ENCODE measurements around the gene LRP5. TPM values are rescaled to one million over a fixed set of nuclear protein-coding genes. Genes with fewer than 3 reads are reported as not detected.

The LRP5 gene
- total and polyA plus RNA-seq, 2 experiments from 2014 or later = 26.9 to 51.1 TPM

DNA sequence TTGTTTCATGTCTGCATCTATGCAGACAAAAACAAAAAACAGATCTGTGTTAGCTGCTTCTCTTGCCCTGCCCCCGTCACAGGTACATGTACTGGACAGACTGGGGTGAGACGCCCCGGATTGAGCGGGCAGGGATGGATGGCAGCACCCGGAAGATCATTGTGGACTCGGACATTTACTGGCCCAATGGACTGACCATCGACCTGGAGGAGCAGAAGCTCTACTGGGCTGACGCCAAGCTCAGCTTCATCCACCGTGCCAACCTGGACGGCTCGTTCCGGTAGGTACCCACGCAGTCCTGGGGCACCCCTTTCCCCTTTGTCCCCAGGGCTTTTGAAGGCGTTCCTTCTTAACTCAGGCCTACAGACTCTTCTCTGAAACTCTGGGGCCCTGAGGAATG is 45.2 kb downstream of the LRP5 start:
- Histone ChIP-seq H3K4me3 (no peak overlapping the region), H4K20me1 (replicated peaks; ENCODE audit: insufficient read depth) (no peaks in the 10 kb centered on the region; the same call in none of the 2 replicates), H3F3A (replicated peaks; ENCODE audit: low read depth) (0 out of 2 replicates have a peak, but pooled peaks cover 2% of the 10 kb centered on the region), H3K27me3 (ENCODE audit: insufficient read depth) (no peaks in the 10 kb centered on the region), H2AFZ (no peak overlapping the region), H3K79me2 (replicated peaks; ENCODE audit: insufficient read depth) (no peaks in the 10 kb centered on the region; the same call in 1 of the 2 replicates), H3K4me2 (no peak overlapping the region), H3K4me1 (ENCODE audit: insufficient read depth) (peaks cover 3% of the 10 kb centered on the region; the same call in 1 of the 2 replicates), H3K9me2 (ENCODE audit: insufficient read depth) (no peaks in the 10 kb centered on the region), H3K36me3 (ENCODE audit: insufficient read depth) (no peaks in the 10 kb centered on the region; the same call in 1 of the 2 replicates), H3K27ac (ENCODE audit: low read depth) (no peak overlapping the region)
- H3K4me1 Mint-ChIP-seq = peaks cover 13% of the 10 kb centered on the region
- ATAC-seq (no peak), DNase-seq (ENCODE audit: low spot score) (no peak)
- H3K27ac Mint-ChIP-seq = no peak overlapping the region
- peaks cover 48% of the 10 kb centered on the region for H3K36me3 Mint-ChIP-seq (ENCODE audit: low read depth)
- no peak overlapping the region for H3K4me3 Mint-ChIP-seq
- TF ChIP-seq, protein P1, sequence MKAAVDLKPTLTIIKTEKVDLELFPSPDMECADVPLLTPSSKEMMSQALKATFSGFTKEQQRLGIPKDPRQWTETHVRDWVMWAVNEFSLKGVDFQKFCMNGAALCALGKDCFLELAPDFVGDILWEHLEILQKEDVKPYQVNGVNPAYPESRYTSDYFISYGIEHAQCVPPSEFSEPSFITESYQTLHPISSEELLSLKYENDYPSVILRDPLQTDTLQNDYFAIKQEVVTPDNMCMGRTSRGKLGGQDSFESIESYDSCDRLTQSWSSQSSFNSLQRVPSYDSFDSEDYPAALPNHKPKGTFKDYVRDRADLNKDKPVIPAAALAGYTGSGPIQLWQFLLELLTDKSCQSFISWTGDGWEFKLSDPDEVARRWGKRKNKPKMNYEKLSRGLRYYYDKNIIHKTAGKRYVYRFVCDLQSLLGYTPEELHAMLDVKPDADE (IDR thresholded peaks at IDR 0.05) = no peak
- TF ChIP-seq, protein P2, sequence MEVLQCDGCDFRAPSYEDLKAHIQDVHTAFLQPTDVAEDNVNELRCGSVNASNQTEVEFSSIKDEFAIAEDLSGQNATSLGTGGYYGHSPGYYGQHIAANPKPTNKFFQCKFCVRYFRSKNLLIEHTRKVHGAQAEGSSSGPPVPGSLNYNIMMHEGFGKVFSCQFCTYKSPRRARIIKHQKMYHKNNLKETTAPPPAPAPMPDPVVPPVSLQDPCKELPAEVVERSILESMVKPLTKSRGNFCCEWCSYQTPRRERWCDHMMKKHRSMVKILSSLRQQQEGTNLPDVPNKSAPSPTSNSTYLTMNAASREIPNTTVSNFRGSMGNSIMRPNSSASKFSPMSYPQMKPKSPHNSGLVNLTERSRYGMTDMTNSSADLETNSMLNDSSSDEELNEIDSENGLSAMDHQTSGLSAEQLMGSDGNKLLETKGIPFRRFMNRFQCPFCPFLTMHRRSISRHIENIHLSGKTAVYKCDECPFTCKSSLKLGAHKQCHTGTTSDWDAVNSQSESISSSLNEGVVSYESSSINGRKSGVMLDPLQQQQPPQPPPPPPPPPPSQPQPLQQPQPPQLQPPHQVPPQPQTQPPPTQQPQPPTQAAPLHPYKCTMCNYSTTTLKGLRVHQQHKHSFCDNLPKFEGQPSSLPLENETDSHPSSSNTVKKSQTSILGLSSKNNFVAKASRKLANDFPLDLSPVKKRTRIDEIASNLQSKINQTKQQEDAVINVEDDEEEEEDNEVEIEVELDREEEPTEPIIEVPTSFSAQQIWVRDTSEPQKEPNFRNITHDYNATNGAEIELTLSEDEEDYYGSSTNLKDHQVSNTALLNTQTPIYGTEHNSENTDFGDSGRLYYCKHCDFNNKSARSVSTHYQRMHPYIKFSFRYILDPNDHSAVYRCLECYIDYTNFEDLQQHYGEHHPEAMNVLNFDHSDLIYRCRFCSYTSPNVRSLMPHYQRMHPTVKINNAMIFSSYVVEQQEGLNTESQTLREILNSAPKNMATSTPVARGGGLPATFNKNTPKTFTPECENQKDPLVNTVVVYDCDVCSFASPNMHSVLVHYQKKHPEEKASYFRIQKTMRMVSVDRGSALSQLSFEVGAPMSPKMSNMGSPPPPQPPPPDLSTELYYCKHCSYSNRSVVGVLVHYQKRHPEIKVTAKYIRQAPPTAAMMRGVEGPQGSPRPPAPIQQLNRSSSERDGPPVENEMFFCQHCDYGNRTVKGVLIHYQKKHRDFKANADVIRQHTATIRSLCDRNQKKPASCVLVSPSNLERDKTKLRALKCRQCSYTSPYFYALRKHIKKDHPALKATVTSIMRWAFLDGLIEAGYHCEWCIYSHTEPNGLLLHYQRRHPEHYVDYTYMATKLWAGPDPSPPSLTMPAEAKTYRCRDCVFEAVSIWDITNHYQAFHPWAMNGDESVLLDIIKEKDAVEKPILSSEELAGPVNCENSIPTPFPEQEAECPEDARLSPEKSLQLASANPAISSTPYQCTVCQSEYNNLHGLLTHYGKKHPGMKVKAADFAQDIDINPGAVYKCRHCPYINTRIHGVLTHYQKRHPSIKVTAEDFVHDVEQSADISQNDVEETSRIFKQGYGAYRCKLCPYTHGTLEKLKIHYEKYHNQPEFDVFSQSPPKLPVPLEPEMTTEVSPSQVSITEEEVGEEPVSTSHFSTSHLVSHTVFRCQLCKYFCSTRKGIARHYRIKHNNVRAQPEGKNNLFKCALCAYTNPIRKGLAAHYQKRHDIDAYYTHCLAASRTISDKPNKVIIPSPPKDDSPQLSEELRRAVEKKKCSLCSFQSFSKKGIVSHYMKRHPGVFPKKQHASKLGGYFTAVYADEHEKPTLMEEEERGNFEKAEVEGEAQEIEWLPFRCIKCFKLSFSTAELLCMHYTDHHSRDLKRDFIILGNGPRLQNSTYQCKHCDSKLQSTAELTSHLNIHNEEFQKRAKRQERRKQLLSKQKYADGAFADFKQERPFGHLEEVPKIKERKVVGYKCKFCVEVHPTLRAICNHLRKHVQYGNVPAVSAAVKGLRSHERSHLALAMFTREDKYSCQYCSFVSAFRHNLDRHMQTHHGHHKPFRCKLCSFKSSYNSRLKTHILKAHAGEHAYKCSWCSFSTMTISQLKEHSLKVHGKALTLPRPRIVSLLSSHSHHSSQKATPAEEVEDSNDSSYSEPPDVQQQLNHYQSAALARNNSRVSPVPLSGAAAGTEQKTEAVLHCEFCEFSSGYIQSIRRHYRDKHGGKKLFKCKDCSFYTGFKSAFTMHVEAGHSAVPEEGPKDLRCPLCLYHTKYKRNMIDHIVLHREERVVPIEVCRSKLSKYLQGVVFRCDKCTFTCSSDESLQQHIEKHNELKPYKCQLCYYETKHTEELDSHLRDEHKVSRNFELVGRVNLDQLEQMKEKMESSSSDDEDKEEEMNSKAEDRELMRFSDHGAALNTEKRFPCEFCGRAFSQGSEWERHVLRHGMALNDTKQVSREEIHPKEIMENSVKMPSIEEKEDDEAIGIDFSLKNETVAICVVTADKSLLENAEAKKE (CRISPR knock-in tag; IDR thresholded peaks at IDR 0.05) = no peak
- TF ChIP-seq STAT1 (IDR thresholded peaks at IDR 0.05; ENCODE audit: unreplicated experiment) = no peak
- TF ChIP-seq, protein P3, sequence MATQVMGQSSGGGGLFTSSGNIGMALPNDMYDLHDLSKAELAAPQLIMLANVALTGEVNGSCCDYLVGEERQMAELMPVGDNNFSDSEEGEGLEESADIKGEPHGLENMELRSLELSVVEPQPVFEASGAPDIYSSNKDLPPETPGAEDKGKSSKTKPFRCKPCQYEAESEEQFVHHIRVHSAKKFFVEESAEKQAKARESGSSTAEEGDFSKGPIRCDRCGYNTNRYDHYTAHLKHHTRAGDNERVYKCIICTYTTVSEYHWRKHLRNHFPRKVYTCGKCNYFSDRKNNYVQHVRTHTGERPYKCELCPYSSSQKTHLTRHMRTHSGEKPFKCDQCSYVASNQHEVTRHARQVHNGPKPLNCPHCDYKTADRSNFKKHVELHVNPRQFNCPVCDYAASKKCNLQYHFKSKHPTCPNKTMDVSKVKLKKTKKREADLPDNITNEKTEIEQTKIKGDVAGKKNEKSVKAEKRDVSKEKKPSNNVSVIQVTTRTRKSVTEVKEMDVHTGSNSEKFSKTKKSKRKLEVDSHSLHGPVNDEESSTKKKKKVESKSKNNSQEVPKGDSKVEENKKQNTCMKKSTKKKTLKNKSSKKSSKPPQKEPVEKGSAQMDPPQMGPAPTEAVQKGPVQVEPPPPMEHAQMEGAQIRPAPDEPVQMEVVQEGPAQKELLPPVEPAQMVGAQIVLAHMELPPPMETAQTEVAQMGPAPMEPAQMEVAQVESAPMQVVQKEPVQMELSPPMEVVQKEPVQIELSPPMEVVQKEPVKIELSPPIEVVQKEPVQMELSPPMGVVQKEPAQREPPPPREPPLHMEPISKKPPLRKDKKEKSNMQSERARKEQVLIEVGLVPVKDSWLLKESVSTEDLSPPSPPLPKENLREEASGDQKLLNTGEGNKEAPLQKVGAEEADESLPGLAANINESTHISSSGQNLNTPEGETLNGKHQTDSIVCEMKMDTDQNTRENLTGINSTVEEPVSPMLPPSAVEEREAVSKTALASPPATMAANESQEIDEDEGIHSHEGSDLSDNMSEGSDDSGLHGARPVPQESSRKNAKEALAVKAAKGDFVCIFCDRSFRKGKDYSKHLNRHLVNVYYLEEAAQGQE (IDR thresholded peaks at IDR 0.05; ENCODE audit: unreplicated experiment) = no peak
- no peak for TF ChIP-seq NANOG (IDR thresholded peaks at IDR 0.05; ENCODE audit: borderline replicate concordance)
- TF ChIP-seq JUNB (IDR thresholded peaks at IDR 0.05; ENCODE audit: unreplicated experiment) = no peak
- peaks cover 6% of the 10 kb centered on the region; the same call in 2 of the 3 replicates for H3K9me3 Mint-ChIP-seq
- H3K27me3 Mint-ChIP-seq (ENCODE audit: insufficient read depth, low read depth, poor library complexity) = peaks cover 12% of the 10 kb centered on the region
